ENCODE results near the gene ACVR1C.
"Not testable (repeated sequence)": the region's sequence is repeated elsewhere in the genome, so short reads cannot be mapped to it uniquely, and the experiment has no call there.

The ACVR1C gene

GRCh38 chr2:157572725-157573124 is 55.9 kb downstream of the ACVR1C start:
- DNase-seq = no peak

- not testable (repeated sequence) for DNase-seq
Measured at GRCh38 chr2:157566623-157567022, 62.0 kb downstream of the ACVR1C start.

- DNase-seq = not testable (repeated sequence)
Measured at GRCh38 chr2:157566113-157566512, 62.6 kb downstream of the ACVR1C start.

- DNase-seq = no peak
Measured at GRCh38 chr2:157565550-157565949, 63.1 kb downstream of the ACVR1C start.

- DNase-seq = no peak
Measured at GRCh38 chr2:157559890-157560289, 68.8 kb downstream of the ACVR1C start.

- no peak for DNase-seq
Measured at GRCh38 chr2:157559461-157559860, 69.2 kb downstream of the ACVR1C start.

- DNase-seq = no peak
Measured at GRCh38 chr2:157559061-157559460, 69.6 kb downstream of the ACVR1C start.

- DNase-seq = no peak
Measured at GRCh38 chr2:157557770-157558169, 70.9 kb downstream of the ACVR1C start.

GRCh38 chr2:157540102-157540501 is 88.6 kb downstream of the ACVR1C start:
- DNase-seq = no peak

- no peak for DNase-seq
Measured at GRCh38 chr2:157538064-157538463, 90.6 kb downstream of the ACVR1C start.

- DNase-seq = no peak
Measured at GRCh38 chr2:157536815-157537214, 91.8 kb downstream of the ACVR1C start.

- DNase-seq = no peak
Measured at GRCh38 chr2:157528963-157529751, 99.5 kb downstream of the ACVR1C start.

GRCh38 chr2:157526070-157526469 is 102.6 kb downstream of the ACVR1C start:
- DNase-seq = no peak

- no peak for DNase-seq
Measured at GRCh38 chr2:157523270-157524247, 105.1 kb downstream of the ACVR1C start.

- not testable (repeated sequence) for DNase-seq
Measured at GRCh38 chr2:157514966-157515365, 113.7 kb downstream of the ACVR1C start.

GRCh38 chr2:157509744-157510143 is 118.9 kb downstream of the ACVR1C start:
- no peak for DNase-seq

- no peak for DNase-seq
Measured at GRCh38 chr2:157508676-157509075, 120.0 kb downstream of the ACVR1C start.

GRCh38 chr2:157506586-157506985 is 122.1 kb downstream of the ACVR1C start:
- DNase-seq = no peak

GRCh38 chr2:157504623-157505022 is 124.0 kb downstream of the ACVR1C start:
- DNase-seq = no peak

- DNase-seq = no peak
Measured at GRCh38 chr2:157501026-157501425, 127.6 kb downstream of the ACVR1C start.

GRCh38 chr2:157500334-157500733 is 128.3 kb downstream of the ACVR1C start:
- no peak for DNase-seq

- DNase-seq = no peak
Measured at GRCh38 chr2:157498483-157498882, 130.2 kb downstream of the ACVR1C start.

GRCh38 chr2:157497638-157498314 is 130.9 kb downstream of the ACVR1C start:
- peak; percentile 30 for DNase-seq

Measured in NCI-H2029 treated with DMSO at 0.1 percent for 48 hours (cell line).